ENCODE results near the gene TLR2.

The TLR2 gene

GRCh38 chr4:153731239-153731638, 47.2 kb downstream of the TLR2 start:
- no peak for DNase-seq (ENCODE audit: low spot score)

GRCh38 chr4:153733751-153734448, 49.8 kb downstream of the TLR2 start:
- no peak for DNase-seq (ENCODE audit: low spot score)

GRCh38 chr4:153735906-153736461, 51.9 kb downstream of the TLR2 start:
- DNase-seq (ENCODE audit: low spot score) = no peak

DNA sequence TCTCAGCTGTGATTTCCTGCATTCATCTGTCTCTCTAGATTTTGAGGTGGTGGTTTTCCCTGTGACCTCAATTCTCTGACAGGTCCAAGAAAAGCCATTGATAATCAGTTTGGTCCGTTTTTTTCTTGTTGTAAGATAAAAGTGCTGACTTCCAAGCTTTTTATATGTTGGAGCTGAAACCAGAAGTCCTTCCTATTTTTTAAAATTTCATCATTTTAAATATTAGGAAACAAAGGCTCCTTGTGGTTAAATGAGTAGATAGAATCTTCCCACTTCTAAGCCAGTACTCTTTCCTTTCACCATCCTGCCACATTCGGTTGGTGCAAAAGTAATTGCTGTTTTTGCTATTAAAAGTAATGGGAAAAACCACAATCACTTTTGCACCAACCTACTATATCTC, 57.5 kb downstream of the TLR2 start:
- no peak for DNase-seq (ENCODE audit: low spot score)

DNA sequence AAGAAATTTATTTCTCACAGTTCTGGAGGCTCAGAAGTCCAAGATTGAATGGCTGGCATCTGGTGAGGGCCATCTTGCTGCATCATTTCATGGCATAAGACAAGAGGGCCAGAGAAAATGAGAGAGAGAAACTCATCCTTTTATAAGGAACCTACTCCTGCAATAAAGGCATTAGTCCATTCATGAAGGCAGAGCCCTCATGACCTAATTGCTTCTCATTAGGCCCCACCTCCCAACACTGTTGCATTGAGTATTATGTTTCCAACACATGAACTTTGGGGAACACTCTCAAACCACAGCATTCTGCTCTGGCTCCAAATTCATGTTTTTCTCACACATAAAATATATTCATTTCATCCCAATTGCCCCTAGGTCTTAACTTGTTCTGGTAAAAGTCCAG, 61.6 kb downstream of the TLR2 start:
- no peak for DNase-seq (ENCODE audit: low spot score)

DNA sequence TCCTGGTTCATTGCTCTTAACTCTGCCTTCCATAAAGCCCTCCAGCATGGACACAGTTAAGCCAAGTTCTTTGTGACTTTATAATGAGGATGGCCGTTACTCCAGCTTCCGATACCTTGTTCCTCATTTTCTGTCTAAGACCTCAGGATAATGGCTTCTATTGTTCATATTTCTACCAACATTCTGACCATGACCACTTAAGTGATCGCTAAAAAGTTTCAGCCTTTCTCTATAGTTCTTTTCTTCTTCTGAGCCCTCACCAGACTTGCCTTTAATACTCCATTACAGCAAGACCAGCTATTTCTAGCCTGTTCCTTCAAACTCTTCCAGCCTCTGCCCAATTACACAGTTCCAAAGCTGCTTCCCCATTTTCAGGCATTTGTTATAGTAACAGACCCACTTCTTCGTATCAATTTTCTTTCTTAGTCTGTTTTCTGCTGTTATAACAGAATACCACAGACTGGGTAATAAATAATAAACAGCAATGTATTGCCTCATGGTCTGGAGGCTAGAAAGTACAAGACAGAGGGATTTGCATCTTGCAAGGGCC, 63.4 kb downstream of the TLR2 start:
- no peak for DNase-seq (ENCODE audit: low spot score)

GRCh38 chr4:153748378-153748777, 64.3 kb downstream of the TLR2 start:
- DNase-seq (ENCODE audit: low spot score) = no peak

GRCh38 chr4:153750197-153750817, 66.2 kb downstream of the TLR2 start:
- peak; percentile 74 for DNase-seq (ENCODE audit: low spot score)

- DNase-seq (ENCODE audit: low spot score) = no peak
These were observed 71.1 kb downstream of the TLR2 start for GRCh38 chr4:153755186-153755585.

All from D341Med (cell line).